ENCODE data around the gene WDR77.

WDR77 gene

GRCh38 chr1:111439461-111440351 is 9.3 kb downstream of the WDR77 start:
- DNase-seq (ENCODE audit: low read depth): no peak

- DNase-seq (ENCODE audit: low read depth): no peak
Observed at GRCh38 chr1:111436726-111437125, 12.3 kb downstream of the WDR77 start.

GRCh38 chr1:111424281-111424680 is 24.8 kb downstream of the WDR77 start:
- DNase-seq (ENCODE audit: low read depth): no peak

GRCh38 chr1:111422546-111423391 is 26.3 kb downstream of the WDR77 start:
- DNase-seq (ENCODE audit: low read depth): no peak

- no peak for DNase-seq (ENCODE audit: low read depth)
Observed at GRCh38 chr1:111420377-111420776, 28.7 kb downstream of the WDR77 start.

- DNase-seq (ENCODE audit: low read depth): no peak
Observed at GRCh38 chr1:111419037-111419436, 30.0 kb downstream of the WDR77 start.

- no peak for DNase-seq (ENCODE audit: low read depth)
Observed at GRCh38 chr1:111417755-111418154, 31.3 kb downstream of the WDR77 start.

- no peak for DNase-seq (ENCODE audit: low read depth)
Observed at GRCh38 chr1:111415461-111415860, 33.6 kb downstream of the WDR77 start.

- DNase-seq (ENCODE audit: low read depth): no peak
Observed at GRCh38 chr1:111414756-111415155, 34.3 kb downstream of the WDR77 start.

- DNase-seq (ENCODE audit: low read depth): no peak
Observed at GRCh38 chr1:111412839-111413238, 36.2 kb downstream of the WDR77 start.

- no peak for DNase-seq (ENCODE audit: low read depth)
Observed at GRCh38 chr1:111407301-111407700, 41.8 kb downstream of the WDR77 start.

GRCh38 chr1:111406321-111406768 is 42.7 kb downstream of the WDR77 start:
- DNase-seq (ENCODE audit: low read depth): peak; percentile 16

- DNase-seq (ENCODE audit: low read depth): no peak
Observed at GRCh38 chr1:111404588-111404987, 44.5 kb downstream of the WDR77 start.

- DNase-seq (ENCODE audit: low read depth): no peak
Observed at GRCh38 chr1:111402083-111402482, 47.0 kb downstream of the WDR77 start.

- peak; percentile 30 for DNase-seq (ENCODE audit: low read depth)
Observed at GRCh38 chr1:111399792-111400610, 49.1 kb downstream of the WDR77 start.

GRCh38 chr1:111392460-111392945 is 56.6 kb downstream of the WDR77 start:
- no peak for DNase-seq (ENCODE audit: low read depth)

- DNase-seq (ENCODE audit: low read depth): no peak
Observed at GRCh38 chr1:111392042-111392441, 57.0 kb downstream of the WDR77 start.

Measured in stimulated activated CD8-positive, alpha-beta memory T cell treated with anti-CD3 and anti-CD28 coated beads, Interleukin-12 subunit alpha, Interleukin-12 subunit beta, amount 100 ng/mL, for 1 hour (primary cell).